Right cardiac atrium (tissue), 5 donors: ENCODE data around the gene CCDC157. TPM values are rescaled to one million over a fixed set of nuclear protein-coding genes. Genes with fewer than 3 reads are reported as not detected.

Experiments used
- ATAC-seq, 2 donors: fragments of 200-7000 bp; cut with Tn5 transposase; one replicate each; pipeline versions ENCODE4 v1.8.0 to v1.9.1; 2020; ENCODE audit warnings: moderate library complexity in 2 of 2, mild to moderate bottlenecking in 1 of 2
- DNase-seq, 3 donors: peaks; one replicate each; pipeline ENCODE4 v3.0.0-alpha.2; 2020
- H3K27ac ChIP-seq: one replicate; pipeline ENCODE4 v1.5.1; 2013; ENCODE audit warnings: mild to moderate bottlenecking, low read length, control low read depth, moderate library complexity
- H3K27me3 ChIP-seq: one replicate; pipeline ENCODE4 v1.6.1; 2013; ENCODE audit not compliant: control insufficient read depth, insufficient read depth
- H3K4me1 ChIP-seq: one replicate; pipeline ENCODE4 v1.6.1; 2013; ENCODE audit warnings: low read length; ENCODE audit not compliant: control insufficient read depth, insufficient read depth
- H3K4me3 ChIP-seq: one replicate; pipeline ENCODE4 v1.5.1; 2013; ENCODE audit warnings: low read length, control low read depth
- H3K9me3 ChIP-seq: one replicate; pipeline ENCODE4 v1.6.1; 2013; ENCODE audit warnings: low read length; ENCODE audit not compliant: control insufficient read depth
- WGBS: extraction: QIAGEN DNeasy Blood & Tissue Kit; methylation state at CpG from one replicate; pipeline ENCODE4 v1.1.7; 2013; 5-methylcytosine and 5-hydroxymethylcytosine counted together
- intact Hi-C, 4 donors: fragments of 100-400 bp; cut with DNase I; formaldehyde crosslinking; loops; one replicate each; pipeline versions ENCODE4 v1.11.0 to v1.14.0; 2022 to 2023
- polyA plus RNA-seq: library from polyadenylated mRNA; stranded (reverse); fragments of 200-250 nt; gene quantifications from one replicate; pipeline ENCODE4 v1.2.3, GENCODE V29; 2013
- total RNA-seq, 4 donors: library from RNA; stranded (reverse); fragmentation: NEBNext Ultra II Directional; extraction: Animal tissue kit (Norgen Biotek cat#: 25700); gene quantifications; one replicate each; pipeline ENCODE4 v1.2.1, GENCODE V29; 2021
- donor health status: healthy with polysubstance abuse.
- donor health status: DM: no; HTN: yes; CAD: no.
- donor health status: DM: no; HTN: no; CAD: no.
- donor health status: DM: no; HTN: yes; CAD: no; lungs with severe emphysema.
- donor health status: DM: yes; HTN: yes; CAD: no.

Gene CCDC157
- total and polyA plus RNA-seq, 5 donors = 0.47 to 2.1 (median 1.3) TPM

GRCh38 chr22:30420347-30421125 lies 63.7 kb downstream of the CCDC157 start:
- H3K27ac ChIP-seq = no peak overlapping the region
- ATAC-seq (no peak), DNase-seq (no peak)
- WGBS = 70% methylated on average over 6 of the region's 6 CpGs
- intact Hi-C loops = no loop called here
- H3K4me3 ChIP-seq = no peak overlapping the region
- H3K27me3 ChIP-seq = no peaks in the 10 kb centered on the region
- H3K9me3 ChIP-seq = no peaks in the 10 kb centered on the region
- H3K4me1 ChIP-seq = peaks cover 6% of the 10 kb centered on the region

GRCh38 chr22:30421695-30422480 lies 65.1 kb downstream of the CCDC157 start:
- intact Hi-C loops = no loop called here
- Histone ChIP-seq H3K4me3 (no peak overlapping the region), H3K27me3 (no peaks in the 10 kb centered on the region), H3K9me3 (no peaks in the 10 kb centered on the region), H3K27ac (peak overlapping the region; percentile 72), H3K4me1 (peaks cover 6% of the 10 kb centered on the region)
- WGBS = 59% methylated on average over 8 of the region's 8 CpGs
- ATAC-seq = no peak
- no peak for DNase-seq

- DNase-seq = peak; percentile 76 to 82 (median 78)
- Histone ChIP-seq H3K9me3 (no peaks in the 10 kb centered on the region), H3K27ac (peak overlapping the region; percentile 72), H3K27me3 (no peaks in the 10 kb centered on the region), H3K4me3 (peak overlapping the region; percentile 53), H3K4me1 (peaks cover 6% of the 10 kb centered on the region)
- peak; percentile 8 to 59 for ATAC-seq
- WGBS = 34% methylated on average over 18 of the region's 18 CpGs
- intact Hi-C loops = no loop called here
These were observed 65.9 kb downstream of the CCDC157 start for GRCh38 chr22:30422481-30423300.

DNA sequence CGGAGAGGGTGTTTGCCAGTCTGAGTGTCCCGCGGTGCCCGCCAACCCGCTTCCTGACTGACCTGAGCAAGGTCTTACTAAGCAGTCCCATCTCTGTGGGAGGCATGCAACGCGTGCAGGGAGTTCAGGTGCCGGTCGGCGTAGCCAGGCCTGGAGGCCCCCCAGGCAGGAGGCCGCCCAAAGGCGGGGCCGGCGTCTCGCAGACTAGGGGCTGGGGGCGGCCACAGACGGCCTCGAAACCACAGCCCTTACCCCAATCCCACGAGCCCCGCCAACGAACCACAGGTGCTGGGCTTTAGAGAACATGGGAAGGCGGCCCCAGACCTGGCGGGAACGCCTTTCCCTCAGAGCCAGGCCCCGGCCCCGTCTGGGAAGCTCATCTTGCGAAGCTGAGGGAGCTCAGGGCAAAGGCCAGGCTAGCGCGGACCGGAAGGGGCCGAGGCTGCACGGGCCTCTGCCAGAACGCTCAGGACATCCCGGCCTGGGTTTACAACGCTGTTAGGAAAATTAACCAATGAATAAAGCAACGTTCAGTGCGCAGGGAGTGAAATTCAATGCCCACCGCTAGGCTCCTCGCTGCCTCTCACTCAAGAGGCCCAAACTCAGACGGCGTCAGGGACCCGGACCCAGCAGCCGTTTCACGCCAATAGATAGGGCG lies 66.6 kb downstream of the CCDC157 start:
- peak overlapping the region; percentile 53 for H3K4me3 ChIP-seq
- intact Hi-C loops = no loop called here
- DNase-seq (peak in 1 of 3 donors; percentile 80), ATAC-seq (peak; percentile 71 to 72)
- WGBS = under 1% methylated on average over 45 of the region's 45 CpGs
- H3K27me3 ChIP-seq = no peaks in the 10 kb centered on the region
- H3K4me1 ChIP-seq = peaks cover 6% of the 10 kb centered on the region
- H3K27ac ChIP-seq = peak overlapping the region; percentile 72
- H3K9me3 ChIP-seq = no peaks in the 10 kb centered on the region

DNA sequence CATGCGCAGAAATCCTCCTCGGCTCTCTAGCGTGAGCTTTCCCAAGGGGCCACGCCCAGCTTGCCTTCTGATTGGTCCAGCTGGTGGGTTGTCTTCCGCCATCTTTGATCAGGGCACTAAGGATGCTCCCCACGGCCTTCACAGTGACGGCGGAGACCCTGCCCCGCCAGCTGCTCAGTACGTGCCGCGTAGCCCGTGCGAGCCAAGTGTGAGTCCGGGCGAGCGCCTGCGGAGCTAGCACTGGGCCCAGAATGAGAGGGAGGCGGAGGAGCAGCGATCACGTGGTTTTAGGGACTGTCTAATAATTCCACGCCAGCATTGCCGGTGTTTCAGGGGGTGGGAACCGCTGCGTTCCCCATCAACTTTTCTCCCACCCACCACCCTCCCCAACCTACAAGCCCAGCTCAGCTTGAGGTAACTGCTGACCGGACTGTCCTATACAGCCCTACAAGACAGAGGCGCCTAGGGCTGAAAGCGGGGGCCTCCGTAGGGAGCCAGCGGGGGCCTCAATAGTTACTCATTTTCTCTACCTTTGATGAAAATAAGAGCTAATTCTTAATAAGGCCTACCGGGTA lies 67.2 kb downstream of the CCDC157 start:
- peak overlapping the region; percentile 53 for H3K4me3 ChIP-seq
- peaks cover 6% of the 10 kb centered on the region for H3K4me1 ChIP-seq
- H3K27me3 ChIP-seq = no peaks in the 10 kb centered on the region
- H3K9me3 ChIP-seq = no peaks in the 10 kb centered on the region
- peak overlapping the region; percentile 84 for H3K27ac ChIP-seq
- peak; percentile 99 to 100 (median 100) for DNase-seq
- WGBS = 2% methylated on average over 31 of the region's 31 CpGs
- intact Hi-C loops = no loop called here
- peak; percentile 91 to 95 for ATAC-seq

DNA sequence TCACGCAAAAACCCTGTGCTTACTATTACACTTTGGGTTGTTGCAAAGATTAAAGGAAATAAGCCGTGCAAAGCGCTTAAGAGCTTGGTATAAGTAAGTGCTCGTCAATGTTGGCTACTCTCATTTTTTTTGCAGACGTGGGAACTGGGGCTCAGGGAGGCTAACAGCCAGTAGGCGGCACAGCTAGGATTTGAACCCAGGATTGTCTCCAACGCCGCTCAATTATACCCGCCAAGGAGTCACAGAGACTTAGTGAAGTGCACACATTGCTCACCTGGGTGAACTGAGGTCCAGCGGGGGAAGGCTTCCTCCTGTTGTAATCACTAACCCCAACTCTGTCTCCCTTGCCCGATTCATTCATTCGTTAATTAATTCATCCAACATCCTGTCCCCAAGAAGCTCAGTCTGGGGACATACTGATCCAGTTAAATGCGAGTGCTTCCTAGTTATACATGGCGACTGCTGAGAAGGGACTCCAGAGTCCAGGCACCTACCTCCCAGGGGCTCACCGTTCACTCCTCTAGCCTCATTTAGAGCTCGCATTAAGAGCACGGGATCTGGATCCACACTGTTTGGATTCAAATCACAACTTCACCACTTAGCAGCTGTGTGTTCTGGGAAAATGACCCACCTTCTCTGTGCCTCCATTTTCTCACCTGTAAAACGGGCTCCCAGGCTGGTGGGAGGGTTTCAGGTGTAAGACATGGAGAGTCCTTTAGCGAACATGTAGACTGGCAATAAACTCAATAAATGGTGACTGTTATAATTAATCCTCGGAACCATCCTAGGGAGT lies 67.9 kb downstream of the CCDC157 start:
- WGBS = 44% methylated on average over 20 of the region's 20 CpGs
- peak overlapping the region; percentile 84 for H3K27ac ChIP-seq
- H3K27me3 ChIP-seq = no peaks in the 10 kb centered on the region
- ATAC-seq (no peak), DNase-seq (no peak)
- H3K4me1 ChIP-seq = peaks cover 6% of the 10 kb centered on the region
- no peaks in the 10 kb centered on the region for H3K9me3 ChIP-seq
- peak overlapping the region; percentile 54 for H3K4me3 ChIP-seq
- intact Hi-C loops = no loop called here

DNA sequence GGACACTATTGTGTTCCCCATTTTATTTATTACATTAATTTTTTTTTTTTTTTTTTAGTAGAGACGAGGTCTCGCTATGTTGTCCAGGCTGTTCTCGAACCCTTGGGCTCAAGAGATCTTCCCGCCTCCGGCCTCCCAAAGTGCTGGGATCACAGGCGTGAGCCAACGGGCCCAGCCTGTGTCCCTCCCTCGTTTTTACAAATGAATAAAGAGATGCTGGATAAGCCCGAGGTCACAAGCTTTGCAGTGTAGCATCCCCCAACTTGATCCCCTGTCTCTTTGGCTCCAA lies 68.5 kb downstream of the CCDC157 start:
- intact Hi-C loops = no loop called here
- WGBS = 8% methylated on average over 9 of the region's 9 CpGs
- Histone ChIP-seq H3K27ac (peak overlapping the region; percentile 55), H3K4me1 (peaks cover 6% of the 10 kb centered on the region), H3K9me3 (no peaks in the 10 kb centered on the region), H3K4me3 (peak overlapping the region; percentile 54), H3K27me3 (no peaks in the 10 kb centered on the region)
- DNase-seq (no peak), ATAC-seq (no peak)

- Histone ChIP-seq H3K4me1 (peaks cover 6% of the 10 kb centered on the region), H3K27me3 (no peaks in the 10 kb centered on the region), H3K4me3 (peak within 1 kb of the TSS; percentile 54), H3K9me3 (no peaks in the 10 kb centered on the region), H3K27ac (peak within 1 kb of the TSS; percentile 84)
- 1% methylated on average over 61 of the region's 61 CpGs for WGBS
- ATAC-seq = peak; percentile 2 to 4
- peak; percentile 68 to 86 (median 85) for DNase-seq
- intact Hi-C loops = no loop called here
These were observed 69.0 kb downstream of the CCDC157 start, which contains the start of gene MTFP1 for GRCh38 chr22:30425616-30426387. Gene MTFP1 (plus strand): TSS chr22:30425768. CDS start chr22:30425880, 112 bp downstream.
